ENCODE measurements around the gene RARRES1.

RARRES1 gene, protein sequence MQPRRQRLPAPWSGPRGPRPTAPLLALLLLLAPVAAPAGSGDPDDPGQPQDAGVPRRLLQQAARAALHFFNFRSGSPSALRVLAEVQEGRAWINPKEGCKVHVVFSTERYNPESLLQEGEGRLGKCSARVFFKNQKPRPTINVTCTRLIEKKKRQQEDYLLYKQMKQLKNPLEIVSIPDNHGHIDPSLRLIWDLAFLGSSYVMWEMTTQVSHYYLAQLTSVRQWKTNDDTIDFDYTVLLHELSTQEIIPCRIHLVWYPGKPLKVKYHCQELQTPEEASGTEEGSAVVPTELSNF

DNA sequence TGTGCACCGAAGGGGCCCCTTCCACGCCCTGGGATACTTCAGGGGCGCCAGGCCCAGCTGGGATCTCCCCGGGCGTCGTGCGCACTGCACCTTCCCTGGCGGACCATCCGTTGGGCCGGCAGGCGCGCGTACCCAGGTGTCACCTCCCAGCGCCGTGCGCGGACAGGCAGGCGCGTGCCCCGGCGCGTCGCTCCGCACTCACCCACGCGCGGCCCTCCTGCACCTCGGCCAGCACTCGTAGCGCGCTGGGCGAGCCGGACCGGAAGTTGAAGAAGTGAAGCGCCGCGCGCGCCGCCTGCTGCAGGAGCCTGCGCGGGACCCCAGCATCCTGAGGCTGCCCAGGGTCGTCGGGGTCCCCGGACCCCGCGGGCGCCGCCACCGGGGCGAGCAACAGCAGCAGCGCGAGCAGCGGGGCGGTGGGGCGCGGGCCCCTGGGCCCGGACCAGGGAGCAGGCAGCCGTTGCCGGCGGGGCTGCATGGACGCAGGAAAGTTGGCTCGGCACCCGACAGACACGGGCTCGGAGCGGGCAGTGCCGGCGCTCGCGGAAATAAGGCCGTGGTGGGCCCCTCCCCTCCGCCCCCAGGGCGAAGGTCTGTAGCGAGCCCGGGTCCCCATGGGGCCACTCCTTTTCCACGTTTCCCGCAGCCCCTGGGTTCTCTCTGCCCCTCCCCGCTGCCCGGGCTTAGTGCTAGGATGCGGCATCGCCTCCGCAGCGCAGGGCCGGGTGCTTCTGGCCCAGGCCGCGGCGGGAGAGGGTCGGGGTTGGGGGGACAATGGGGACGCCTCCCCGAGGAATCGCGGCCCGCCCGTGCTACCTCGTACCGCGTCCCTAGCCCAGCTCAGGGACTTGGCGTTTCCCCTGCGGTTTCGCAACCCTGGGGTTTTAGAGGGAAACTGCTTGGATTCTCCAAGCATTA lies at the start of gene RARRES1:
TSS of gene RARRES1 (minus strand) at position 520 of the 918 bp plus-strand sequence. CDS start at position 478, 42 bp downstream.
- H3K36me3 ChIP-seq (ENCODE audit: insufficient read depth, low read length), result peaks cover 10% of the 10 kb centered on the region; the same call in 1 of the 2 replicates
- peak within 1 kb of the TSS; percentile 87 for H2AFZ ChIP-seq (ENCODE audit: low read length, unreplicated experiment)
- H3K27ac ChIP-seq (ENCODE audit: low read depth, low read length), result no peak within 1 kb of the TSS
- no peaks in the 10 kb centered on the region for H3K27me3 ChIP-seq (ENCODE audit: insufficient read depth, low read length)
- H3K4me3 ChIP-seq (ENCODE audit: low read depth, low read length), result peak within 1 kb of the TSS; percentile 89
- H3K4me1 ChIP-seq (ENCODE audit: control insufficient read depth, insufficient read depth, low read length, unreplicated experiment), result peaks cover 7% of the 10 kb centered on the region
- no peaks in the 10 kb centered on the region for H3K79me2 ChIP-seq (ENCODE audit: control insufficient read depth, insufficient read depth, low read length, unreplicated experiment)

GRCh38 chr3:158781849-158782248 lies 49.6 kb upstream of the RARRES1 start:
- Histone ChIP-seq H2AFZ (ENCODE audit: low read length, unreplicated experiment) (no peak overlapping the region), H3K27ac (ENCODE audit: low read depth, low read length) (no peak overlapping the region), H3K36me3 (ENCODE audit: insufficient read depth, low read length) (peaks cover 3% of the 10 kb centered on the region; the same call in 1 of the 2 replicates), H3K79me2 (ENCODE audit: control insufficient read depth, insufficient read depth, low read length, unreplicated experiment) (no peaks in the 10 kb centered on the region), H3K27me3 (ENCODE audit: insufficient read depth, low read length) (no peaks in the 10 kb centered on the region), H3K4me1 (ENCODE audit: control insufficient read depth, insufficient read depth, low read length, unreplicated experiment) (no peaks in the 10 kb centered on the region), H3K4me3 (ENCODE audit: low read depth, low read length) (no peak overlapping the region)

GRCh38 chr3:158781191-158781590 lies 48.9 kb upstream of the RARRES1 start:
- no peak overlapping the region for H2AFZ ChIP-seq (ENCODE audit: low read length, unreplicated experiment)
- H3K36me3 ChIP-seq (ENCODE audit: insufficient read depth, low read length), result no peaks in the 10 kb centered on the region
- H3K79me2 ChIP-seq (ENCODE audit: control insufficient read depth, insufficient read depth, low read length, unreplicated experiment), result no peaks in the 10 kb centered on the region
- no peak overlapping the region for H3K4me3 ChIP-seq (ENCODE audit: low read depth, low read length)
- no peaks in the 10 kb centered on the region for H3K27me3 ChIP-seq (ENCODE audit: insufficient read depth, low read length)
- H3K4me1 ChIP-seq (ENCODE audit: control insufficient read depth, insufficient read depth, low read length, unreplicated experiment), result no peaks in the 10 kb centered on the region
- H3K27ac ChIP-seq (ENCODE audit: low read depth, low read length), result no peak overlapping the region

DNA sequence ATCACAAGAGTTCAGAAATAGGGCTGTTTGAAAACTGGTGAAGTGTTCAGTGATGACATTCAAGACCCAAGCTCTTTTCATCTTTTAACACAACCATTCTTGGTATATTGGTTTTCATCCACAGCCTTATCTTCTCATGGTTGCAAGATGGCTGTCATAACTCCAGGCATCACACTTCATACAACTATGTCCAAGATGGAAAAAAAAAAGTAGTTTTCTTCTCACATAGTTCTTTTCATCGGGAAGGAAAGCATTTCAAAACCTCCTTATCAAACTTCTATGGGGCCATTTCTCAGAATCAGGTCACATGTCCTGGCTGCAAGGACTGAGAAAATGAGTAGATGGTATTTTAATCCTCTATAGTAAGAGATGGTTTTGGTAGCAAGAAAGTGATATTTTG lies 48.5 kb upstream of the RARRES1 start:
- H3K4me1 ChIP-seq (ENCODE audit: control insufficient read depth, insufficient read depth, low read length, unreplicated experiment), result peaks cover 3% of the 10 kb centered on the region
- no peak overlapping the region for H3K27ac ChIP-seq (ENCODE audit: low read depth, low read length)
- no peaks in the 10 kb centered on the region for H3K27me3 ChIP-seq (ENCODE audit: insufficient read depth, low read length)
- no peak overlapping the region for H3K4me3 ChIP-seq (ENCODE audit: low read depth, low read length)
- no peaks in the 10 kb centered on the region for H3K36me3 ChIP-seq (ENCODE audit: insufficient read depth, low read length)
- H2AFZ ChIP-seq (ENCODE audit: low read length, unreplicated experiment), result no peak overlapping the region
- H3K79me2 ChIP-seq (ENCODE audit: control insufficient read depth, insufficient read depth, low read length, unreplicated experiment), result no peaks in the 10 kb centered on the region

- no peaks in the 10 kb centered on the region for H3K79me2 ChIP-seq (ENCODE audit: control insufficient read depth, insufficient read depth, low read length, unreplicated experiment)
- H3K27me3 ChIP-seq (ENCODE audit: insufficient read depth, low read length), result no peaks in the 10 kb centered on the region
- no peak overlapping the region for H3K27ac ChIP-seq (ENCODE audit: low read depth, low read length)
- H3K36me3 ChIP-seq (ENCODE audit: insufficient read depth, low read length), result no peaks in the 10 kb centered on the region
- peaks cover 3% of the 10 kb centered on the region for H3K4me1 ChIP-seq (ENCODE audit: control insufficient read depth, insufficient read depth, low read length, unreplicated experiment)
- H3K4me3 ChIP-seq (ENCODE audit: low read depth, low read length), result no peak overlapping the region
- no peak overlapping the region for H2AFZ ChIP-seq (ENCODE audit: low read length, unreplicated experiment)
Measured at GRCh38 chr3:158777161-158777873, 45.1 kb upstream of the RARRES1 start.

GRCh38 chr3:158776531-158776930 lies 44.3 kb upstream of the RARRES1 start:
- Histone ChIP-seq H3K79me2 (ENCODE audit: control insufficient read depth, insufficient read depth, low read length, unreplicated experiment) (no peaks in the 10 kb centered on the region), H3K4me1 (ENCODE audit: control insufficient read depth, insufficient read depth, low read length, unreplicated experiment) (peaks cover 3% of the 10 kb centered on the region), H3K27me3 (ENCODE audit: insufficient read depth, low read length) (no peaks in the 10 kb centered on the region), H2AFZ (ENCODE audit: low read length, unreplicated experiment) (no peak overlapping the region), H3K4me3 (ENCODE audit: low read depth, low read length) (no peak overlapping the region), H3K36me3 (ENCODE audit: insufficient read depth, low read length) (no peaks in the 10 kb centered on the region), H3K27ac (ENCODE audit: low read depth, low read length) (no peak overlapping the region)

DNA sequence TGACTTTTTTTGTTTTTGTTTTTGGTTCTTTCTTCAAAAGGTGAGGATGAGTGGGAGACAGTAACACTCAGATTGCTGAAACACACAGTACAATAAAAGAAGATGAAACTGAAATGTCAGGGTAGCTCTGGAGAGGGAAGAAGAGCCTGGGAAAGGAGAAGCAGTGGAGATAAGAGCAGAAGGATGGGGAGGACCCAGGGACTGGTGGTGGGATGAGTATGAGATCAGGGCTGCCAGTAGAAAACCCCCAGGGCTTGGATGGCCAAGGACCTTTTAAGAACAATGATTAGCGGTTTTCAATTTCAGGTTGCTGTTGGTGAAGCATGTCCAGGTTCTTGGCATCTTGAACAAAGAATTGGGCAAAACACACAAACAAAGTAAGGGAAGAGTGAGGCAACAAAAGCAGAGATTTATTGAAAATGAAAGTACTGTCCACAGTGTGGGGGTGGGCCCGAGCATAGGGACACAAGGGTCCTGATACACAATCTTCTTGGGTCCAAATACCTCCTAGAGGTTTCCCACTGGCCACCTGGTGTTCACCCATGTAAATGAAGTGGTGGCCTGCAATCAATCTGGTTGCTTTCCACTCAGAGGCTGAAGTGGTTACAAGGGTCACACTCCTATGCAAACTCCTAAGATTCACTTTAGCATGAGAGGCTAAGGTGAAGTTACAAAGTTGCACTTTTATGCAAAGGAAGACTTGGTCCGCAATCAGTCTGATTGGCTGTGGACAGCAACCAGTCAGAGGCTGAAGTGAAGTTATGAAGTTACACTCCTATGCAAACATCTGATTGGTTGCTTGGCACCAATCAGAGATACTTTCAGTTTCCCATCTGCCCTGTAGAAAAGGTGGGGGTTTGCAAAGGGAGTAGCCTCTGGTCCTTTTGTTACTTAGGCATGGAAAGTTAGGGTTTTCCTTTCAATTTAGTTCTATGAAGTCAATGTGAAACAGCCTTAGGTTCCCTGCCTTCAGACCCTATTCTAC lies 43.5 kb upstream of the RARRES1 start:
- Histone ChIP-seq H2AFZ (ENCODE audit: low read length, unreplicated experiment) (no peak overlapping the region), H3K27ac (ENCODE audit: low read depth, low read length) (no peak overlapping the region), H3K36me3 (ENCODE audit: insufficient read depth, low read length) (no peaks in the 10 kb centered on the region), H3K4me3 (ENCODE audit: low read depth, low read length) (no peak overlapping the region), H3K4me1 (ENCODE audit: control insufficient read depth, insufficient read depth, low read length, unreplicated experiment) (peaks cover 3% of the 10 kb centered on the region), H3K79me2 (ENCODE audit: control insufficient read depth, insufficient read depth, low read length, unreplicated experiment) (no peaks in the 10 kb centered on the region), H3K27me3 (ENCODE audit: insufficient read depth, low read length) (no peaks in the 10 kb centered on the region)

- Histone ChIP-seq H3K4me3 (ENCODE audit: low read depth, low read length) (no peak overlapping the region), H3K4me1 (ENCODE audit: control insufficient read depth, insufficient read depth, low read length, unreplicated experiment) (peaks cover 10% of the 10 kb centered on the region), H3K27ac (ENCODE audit: low read depth, low read length) (no peak overlapping the region), H3K36me3 (ENCODE audit: insufficient read depth, low read length) (no peaks in the 10 kb centered on the region), H3K79me2 (ENCODE audit: control insufficient read depth, insufficient read depth, low read length, unreplicated experiment) (no peaks in the 10 kb centered on the region), H2AFZ (ENCODE audit: low read length, unreplicated experiment) (no peak overlapping the region), H3K27me3 (ENCODE audit: insufficient read depth, low read length) (no peaks in the 10 kb centered on the region)
Measured at GRCh38 chr3:158774965-158775364, 42.7 kb upstream of the RARRES1 start.

- Histone ChIP-seq H3K4me3 (ENCODE audit: low read depth, low read length) (no peak overlapping the region), H3K4me1 (ENCODE audit: control insufficient read depth, insufficient read depth, low read length, unreplicated experiment) (peaks cover 18% of the 10 kb centered on the region), H2AFZ (ENCODE audit: low read length, unreplicated experiment) (no peak overlapping the region), H3K27ac (ENCODE audit: low read depth, low read length) (no peak overlapping the region), H3K79me2 (ENCODE audit: control insufficient read depth, insufficient read depth, low read length, unreplicated experiment) (no peaks in the 10 kb centered on the region), H3K27me3 (ENCODE audit: insufficient read depth, low read length) (no peaks in the 10 kb centered on the region), H3K36me3 (ENCODE audit: insufficient read depth, low read length) (no peaks in the 10 kb centered on the region)
Measured at GRCh38 chr3:158773845-158774830, 41.9 kb upstream of the RARRES1 start.

All from ACC112 (cell line).